GM10847 (cell line): ENCODE results near the gene GNRHR.

Experiments
- POLR2A ChIP-seq: IDR thresholded peaks from 2 replicates; pipeline ENCODE4 v1.6.1; 2011; ENCODE audit not compliant: insufficient read length; ENCODE audit errors: extremely low read depth

GNRHR gene, protein sequence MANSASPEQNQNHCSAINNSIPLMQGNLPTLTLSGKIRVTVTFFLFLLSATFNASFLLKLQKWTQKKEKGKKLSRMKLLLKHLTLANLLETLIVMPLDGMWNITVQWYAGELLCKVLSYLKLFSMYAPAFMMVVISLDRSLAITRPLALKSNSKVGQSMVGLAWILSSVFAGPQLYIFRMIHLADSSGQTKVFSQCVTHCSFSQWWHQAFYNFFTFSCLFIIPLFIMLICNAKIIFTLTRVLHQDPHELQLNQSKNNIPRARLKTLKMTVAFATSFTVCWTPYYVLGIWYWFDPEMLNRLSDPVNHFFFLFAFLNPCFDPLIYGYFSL

GRCh38 chr4:67754288-67754687, at the start of gene GNRHR:
Gene GNRHR (minus strand): TSS chr4:67754388. CDS start chr4:67754335, 53 bp downstream.
- no peak for TF ChIP-seq POLR2A

DNA sequence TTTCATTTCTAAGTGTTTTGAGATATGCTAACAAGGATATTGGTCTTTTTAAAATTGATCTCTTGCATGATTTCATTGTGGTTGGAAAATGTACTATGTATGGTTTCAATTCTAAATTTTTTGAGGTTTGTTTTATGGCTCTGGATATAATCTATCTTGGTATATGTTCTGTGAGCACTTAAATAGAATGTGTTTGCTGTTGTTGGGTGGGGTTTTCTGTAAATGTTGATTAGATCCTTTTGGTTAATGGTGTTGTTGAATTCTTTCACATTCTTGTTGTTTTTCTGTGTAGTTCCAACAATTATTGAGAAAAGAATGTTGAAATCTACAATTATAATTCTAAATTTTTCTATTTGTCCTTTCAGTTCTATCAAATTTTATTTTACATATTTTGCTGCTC, 42.6 kb upstream of the GNRHR start:
- no peak for TF ChIP-seq POLR2A

GRCh38 chr4:67790721-67791120, 36.5 kb upstream of the GNRHR start:
- no peak for TF ChIP-seq POLR2A

DNA sequence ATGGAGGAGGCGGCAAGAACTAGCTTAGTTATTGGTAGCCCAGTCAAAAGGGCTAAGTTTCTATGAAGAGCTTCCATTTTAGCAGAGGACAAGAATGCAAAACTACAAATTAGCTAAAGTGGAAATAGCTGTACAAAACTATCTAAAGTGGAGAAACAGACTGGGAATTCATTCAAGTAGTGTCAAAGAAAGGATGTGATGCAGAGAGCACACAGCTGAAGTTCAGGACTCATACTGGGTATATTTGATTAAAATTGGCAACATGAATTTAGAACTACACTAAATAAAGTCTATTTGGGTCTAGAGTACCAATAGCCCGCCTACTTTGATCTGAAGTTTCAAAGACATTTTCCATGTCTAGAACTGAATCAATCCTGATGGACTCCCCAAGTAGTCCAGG, 33.1 kb upstream of the GNRHR start:
- no peak for TF ChIP-seq POLR2A

DNA sequence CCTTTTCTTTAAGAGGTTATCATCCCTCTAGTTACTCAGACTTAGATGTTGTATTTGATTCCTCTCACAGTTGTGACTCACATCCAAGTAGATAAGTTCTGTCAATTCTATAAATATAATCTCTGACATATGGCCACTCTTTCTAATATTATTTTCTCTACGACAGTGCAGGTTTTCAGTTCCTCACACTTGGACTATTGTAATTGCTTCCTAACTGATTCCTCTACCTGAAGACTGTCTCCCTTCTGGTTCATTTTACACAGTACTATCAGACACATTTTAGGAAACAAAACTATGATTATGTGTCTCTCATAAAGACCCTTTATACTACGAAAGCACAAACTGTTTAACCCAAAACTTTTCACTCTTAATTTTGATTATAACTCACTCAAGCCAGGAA, 31.3 kb upstream of the GNRHR start:
- no peak for TF ChIP-seq POLR2A

GRCh38 chr4:67779631-67780030, 25.4 kb upstream of the GNRHR start:
- no peak for TF ChIP-seq POLR2A

- no peak for TF ChIP-seq POLR2A
These were observed 22.6 kb upstream of the GNRHR start for GRCh38 chr4:67776746-67777145.

DNA sequence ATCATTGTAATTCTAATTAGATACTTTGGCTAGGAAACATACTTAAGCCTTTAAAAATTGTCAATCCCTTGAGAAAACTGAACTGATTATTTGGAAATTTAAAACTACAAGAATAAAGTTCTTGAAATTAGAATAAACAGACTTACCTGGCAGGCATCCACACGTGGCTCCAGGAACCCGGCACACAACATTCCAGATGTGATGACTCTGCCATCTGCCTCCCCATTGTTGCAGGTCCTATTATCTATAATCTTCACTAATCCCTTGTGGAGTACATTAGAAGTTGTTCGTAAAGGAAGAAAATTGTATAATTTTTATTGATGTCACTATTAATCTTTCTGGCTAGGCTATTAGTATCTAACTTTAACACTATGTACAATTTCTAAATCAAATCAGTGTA, 16.2 kb upstream of the GNRHR start:
- no peak for TF ChIP-seq POLR2A

DNA sequence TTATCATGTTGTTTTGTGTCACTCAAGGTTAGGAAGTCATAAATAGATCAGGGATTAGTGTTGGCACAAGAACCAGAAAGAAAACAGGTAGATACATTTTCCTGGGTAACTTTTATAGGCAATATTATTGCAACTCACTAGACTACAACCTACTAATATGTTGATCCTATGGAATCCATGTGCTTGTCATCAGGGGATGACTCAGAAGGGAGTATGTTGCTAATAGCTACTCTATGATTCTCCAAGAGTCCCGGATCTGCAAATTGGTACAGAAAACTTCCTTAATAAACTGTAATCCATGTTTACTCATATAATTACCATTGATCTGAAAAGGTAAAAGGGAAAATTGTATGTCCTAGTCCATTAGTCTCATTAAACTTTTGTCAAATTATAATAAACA, 11.7 kb upstream of the GNRHR start:
- no peak for TF ChIP-seq POLR2A

DNA sequence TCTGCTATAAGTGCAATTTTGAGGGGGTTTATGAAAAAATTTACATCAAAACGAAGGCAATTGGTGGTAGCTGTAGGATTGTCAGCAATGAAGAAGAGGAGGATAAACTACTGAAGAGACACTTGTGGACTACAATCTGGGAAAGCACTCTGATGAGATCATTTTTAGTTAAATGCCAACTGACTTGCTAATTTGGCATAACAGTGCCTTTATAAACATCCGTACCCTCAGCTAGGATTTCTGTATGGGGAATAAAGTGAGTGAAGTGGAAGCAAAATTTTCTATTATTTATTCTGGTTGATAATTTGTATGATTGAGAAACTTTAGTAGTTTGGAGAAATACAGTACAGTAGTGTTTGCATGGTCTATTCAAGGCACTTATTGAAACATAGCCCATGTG, 11.2 kb upstream of the GNRHR start:
- no peak for TF ChIP-seq POLR2A

DNA sequence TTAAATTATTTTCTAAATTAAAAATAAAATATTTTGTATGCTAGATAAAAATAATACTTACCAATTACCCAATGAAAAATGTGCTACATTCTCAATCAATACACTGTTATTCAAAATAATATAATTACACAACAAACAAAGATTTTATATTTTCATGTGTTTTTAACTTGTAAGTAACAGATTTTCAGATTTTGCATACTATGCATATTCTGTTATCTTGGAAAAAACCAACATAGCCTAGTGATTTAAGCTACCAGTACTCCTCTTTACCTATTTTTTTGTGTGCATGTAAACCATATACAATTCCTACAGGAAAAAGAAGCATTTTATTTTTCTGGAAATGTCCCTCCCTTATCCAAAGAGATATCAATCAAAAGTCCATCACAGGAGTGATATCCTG, 10.0 kb upstream of the GNRHR start:
- no peak for TF ChIP-seq POLR2A

GRCh38 chr4:67762086-67762485, 7.9 kb upstream of the GNRHR start:
- no peak for TF ChIP-seq POLR2A

DNA sequence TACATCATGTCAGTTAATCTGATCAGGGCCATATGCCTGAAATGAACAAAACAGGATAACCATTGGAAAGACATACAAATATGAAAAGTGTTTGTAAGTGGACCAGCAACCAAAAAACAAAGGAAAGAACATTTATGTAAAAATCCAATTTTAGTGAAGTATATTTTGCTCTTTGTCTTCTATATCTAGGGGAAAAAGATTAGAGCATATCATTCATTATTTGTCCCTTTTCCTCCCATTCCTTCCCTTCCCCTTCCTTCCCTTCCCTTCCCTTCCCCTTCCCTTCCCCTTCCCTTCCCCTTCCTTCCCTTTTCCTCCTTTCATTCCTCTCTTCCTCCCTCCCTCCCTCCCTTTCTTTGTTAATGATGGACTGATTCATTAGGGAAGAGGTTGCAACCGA, 1.8 kb upstream of the GNRHR start:
- no peak for TF ChIP-seq POLR2A

GRCh38 chr4:67751260-67751659, 2.9 kb downstream of the GNRHR start:
- TF ChIP-seq POLR2A, result no peak

- TF ChIP-seq POLR2A, result no peak
These were observed 3.5 kb downstream of the GNRHR start for GRCh38 chr4:67750691-67751090.

GRCh38 chr4:67749286-67749685, 4.9 kb downstream of the GNRHR start:
- TF ChIP-seq POLR2A, result no peak

DNA sequence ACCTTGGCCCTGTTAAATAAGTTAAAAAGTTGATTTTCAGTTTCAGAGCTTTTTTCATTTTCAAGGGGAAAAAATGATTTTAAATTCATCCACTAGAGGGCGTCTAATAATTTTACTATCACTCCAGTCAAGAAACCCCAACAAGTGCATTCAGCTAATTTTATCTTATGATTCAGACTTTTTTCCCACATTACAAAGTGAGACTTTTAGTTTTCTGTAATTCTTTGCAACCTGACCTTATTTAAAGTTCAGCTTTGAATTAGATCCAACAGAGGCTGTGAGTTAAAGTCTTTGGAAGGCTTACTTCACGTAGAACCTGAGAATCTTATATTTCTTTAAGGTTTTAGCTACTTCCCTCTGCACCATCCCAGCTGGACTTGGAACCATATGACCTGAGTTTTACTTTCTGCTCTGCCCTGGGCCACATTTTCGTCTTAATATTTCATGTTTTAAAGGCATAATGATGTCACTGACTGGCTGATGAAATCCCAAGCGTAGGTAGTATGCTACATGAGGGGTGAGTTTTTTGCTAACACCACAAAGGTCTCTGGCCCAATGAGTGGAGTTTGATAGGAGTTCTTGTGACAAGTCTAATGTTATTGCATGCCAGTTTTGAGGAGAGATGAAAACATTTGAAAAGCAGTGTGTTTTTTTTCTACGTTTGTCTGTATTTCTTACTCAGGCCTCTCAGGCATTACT, 7.2 kb downstream of the GNRHR start:
- TF ChIP-seq POLR2A, result no peak
